IMR-90 (cell line): Measurements from ENCODE around the gene STRA8. TPM values are rescaled to one million over a fixed set of nuclear protein-coding genes. Genes with fewer than 3 reads are reported as not detected.

Experiments
- ATAC-seq: fragments of 200-7000 bp; cut with Tn5 transposase; 2 replicates; pipeline ENCODE4 v1.9.1; 2020; ENCODE audit warnings: low read depth, mild to moderate bottlenecking, moderate library complexity
- BruUV-seq: library from RNA; stranded (reverse); fragments of 400-500 nt; replicated peaks from 2 replicates; lab custom pipeline; 2021; lab: Mats Ljungman, UMichigan
- CTCF ChIA-PET: fragments of 300-600 bp; formaldehyde crosslinking; extraction: SDS; loops from one replicate; lab custom pipeline; 2021; ENCODE audit warnings: antibody characterized with exemption; lab: Yijun Ruan, JAX
- POLR2A ChIA-PET: fragments of 300-600 bp; sonication (Branson Sonifier 250); formaldehyde crosslinking; loops from one replicate; lab custom pipeline; 2022; ENCODE audit warnings: antibody characterized with exemption; ENCODE audit not compliant: unreplicated experiment; lab: Charles Lee
- DNase-seq: peaks from one replicate; pipeline ENCODE4 v3.0.0; 2013
- H2AFZ ChIP-seq: replicated peaks from 2 replicates; pipeline ENCODE3; 2013; ENCODE audit warnings: low read length, mild to moderate bottlenecking; ENCODE audit not compliant: poor library complexity
- H2AK5ac ChIP-seq: 2 replicates; pipeline ENCODE4 v1.6.1; 2013; ENCODE audit warnings: low read depth, low read length, inconsistent platforms
- H2AK9ac ChIP-seq: replicated peaks from 2 replicates; pipeline ENCODE3; 2013; ENCODE audit warnings: mild to moderate bottlenecking, low read depth, low read length, moderate library complexity; ENCODE audit not compliant: poor library complexity
- H2BK120ac ChIP-seq: 2 replicates; pipeline ENCODE4 v1.6.1; 2013; ENCODE audit warnings: low read depth, low read length, inconsistent platforms
- H2BK15ac ChIP-seq: 3 replicates; pipeline ENCODE4 v1.6.1; 2013; ENCODE audit warnings: low read depth, low read length, inconsistent platforms
- H2BK20ac ChIP-seq: 2 replicates; pipeline ENCODE4 v1.6.1; 2013; ENCODE audit warnings: low read depth, mild to moderate bottlenecking, inconsistent platforms, low read length, moderate library complexity
- H2BK5ac ChIP-seq: 2 replicates; pipeline ENCODE4 v1.6.1; 2013; ENCODE audit warnings: mild to moderate bottlenecking, low read depth, low read length, inconsistent platforms; ENCODE audit not compliant: poor library complexity, severe bottlenecking
- H3K14ac ChIP-seq: replicated peaks from 2 replicates; pipeline ENCODE4 v1.6.1; 2013; ENCODE audit warnings: low read depth, low read length, inconsistent platforms
- H3K18ac ChIP-seq: 2 replicates; pipeline ENCODE4 v1.6.1; 2013; ENCODE audit warnings: low read depth, low read length, control low read depth
- H3K23ac ChIP-seq: 2 replicates; pipeline ENCODE4 v1.6.1; 2013; ENCODE audit warnings: low read depth, low read length, inconsistent platforms
- H3K27ac ChIP-seq: 2 replicates; pipeline ENCODE4 v1.5.1; 2013; ENCODE audit warnings: mild to moderate bottlenecking, control low read depth, low read length; ENCODE audit not compliant: insufficient read depth
- H3K27me3 ChIP-seq: 2 replicates; pipeline ENCODE4 v1.6.1; 2013; ENCODE audit warnings: low read length; ENCODE audit not compliant: control insufficient read depth, insufficient read depth
- H3K36me3 ChIP-seq: 2 replicates; pipeline ENCODE4 v1.6.1; 2013; ENCODE audit warnings: low read length, mixed read lengths; ENCODE audit not compliant: control insufficient read depth, insufficient read depth
- H3K4ac ChIP-seq: 2 replicates; pipeline ENCODE4 v1.6.1; 2013; ENCODE audit warnings: low read depth, low read length, inconsistent platforms
- H3K4me1 ChIP-seq: 2 replicates; pipeline ENCODE4 v1.6.1; 2013; ENCODE audit warnings: low read length, mixed read lengths; ENCODE audit not compliant: control insufficient read depth, insufficient read depth
- H3K4me2 ChIP-seq: 2 replicates; pipeline ENCODE4 v1.6.1; 2013; ENCODE audit warnings: low read depth, mild to moderate bottlenecking, control low read depth, low read length, moderate library complexity
- H3K4me3 ChIP-seq: 2 replicates; pipeline ENCODE4 v1.5.1; 2013; ENCODE audit warnings: low read depth, mild to moderate bottlenecking, control low read depth, low read length, moderate library complexity; ENCODE audit not compliant: insufficient read depth
- H3K56ac ChIP-seq: 2 replicates; pipeline ENCODE4 v1.6.1; 2013; ENCODE audit warnings: low read length, inconsistent platforms; ENCODE audit not compliant: insufficient read depth; ENCODE audit errors: extremely low read depth
- H3K79me1 ChIP-seq, 2 experiments: 2 replicates each; pipeline ENCODE4 v1.6.1; 2013; ENCODE audit warnings: low read length in 2 of 2, inconsistent platforms in 1 of 2, low read depth in 1 of 2
- H3K9ac ChIP-seq: 2 replicates; pipeline ENCODE4 v1.6.1; 2013; ENCODE audit warnings: low read depth, low read length, control low read depth
- H3K9me1 ChIP-seq: 2 replicates; pipeline ENCODE4 v1.6.1; 2013; ENCODE audit warnings: low read length, inconsistent platforms; ENCODE audit not compliant: insufficient read depth
- H3K9me3 ChIP-seq: 2 replicates; pipeline ENCODE4 v1.6.1; 2013; ENCODE audit warnings: low read length; ENCODE audit not compliant: control insufficient read depth, insufficient read depth
- H4K20me1 ChIP-seq: 2 replicates; pipeline ENCODE4 v1.6.1; 2013; ENCODE audit warnings: low read length, inconsistent platforms; ENCODE audit not compliant: insufficient read depth
- H4K5ac ChIP-seq: 2 replicates; pipeline ENCODE4 v1.6.1; 2013; ENCODE audit warnings: mild to moderate bottlenecking, low read depth, low read length, control low read depth
- H4K8ac ChIP-seq, 2 experiments: 2 replicates each; pipeline ENCODE4 v1.6.1; 2013; ENCODE audit warnings: low read depth in 2 of 2, low read length in 2 of 2, control low read depth in 1 of 2, inconsistent platforms in 1 of 2
- H4K91ac ChIP-seq: 2 replicates; pipeline ENCODE4 v1.6.1; 2013; ENCODE audit warnings: low read depth, low read length, inconsistent platforms; ENCODE audit not compliant: insufficient read depth
- BHLHE40 ChIP-seq: fragments of 150-350 bp; IDR thresholded peaks from 2 replicates; pipeline ENCODE4 v1.6.1; 2016; ENCODE audit warnings: mild to moderate bottlenecking, low read depth, low read length
- FOS ChIP-seq: fragments of 150-350 bp; IDR thresholded peaks from 2 replicates; pipeline ENCODE4 v1.6.1; 2016; ENCODE audit warnings: low read depth, low read length
- SMC3 ChIP-seq: fragments of 150-350 bp; IDR thresholded peaks from 2 replicates; pipeline ENCODE4 v1.6.1; 2016; ENCODE audit warnings: low read depth, mild to moderate bottlenecking, antibody characterized with exemption, low read length, moderate library complexity
- WGBS, 2 experiments: methylation state at CpG; one replicate each; pipeline versions ENCODE4 v1.1.5 to v1.1.7; 2013; ENCODE audit warnings: missing lambda C conversion rate in 2 of 2; ENCODE audit not compliant: insufficient read length in 1 of 2; ENCODE audit errors: extremely low coverage in 2 of 2; 5-methylcytosine and 5-hydroxymethylcytosine counted together
- dilution Hi-C: fragments of 300-500 bp; cut with HindIII; formaldehyde crosslinking; loops from one replicate; pipeline ENCODE4 v1.14.3; 2018; ENCODE audit warnings: low sequenced_read_pairs; ENCODE audit not compliant: unreplicated experiment
- in situ Hi-C: fragments of 300-500 bp; cut with MboI; formaldehyde crosslinking; loops from 3 replicates; pipeline ENCODE4 v1.14.3; 2019; ENCODE audit warnings: low sequenced_read_pairs, inconsistent platforms, mixed read lengths
- intact Hi-C: fragments of 100-400 bp; cut with micrococcal nuclease; formaldehyde crosslinking; loops from 2 replicates; pipeline ENCODE4 v1.10.0; 2022
- polyA plus RNA-seq, 3 experiments: library from polyadenylated mRNA; depleted of rRNA; stranded (reverse); fragments of >200 nt; gene quantifications; 2 replicates each; pipeline ENCODE4 v1.2.3, GENCODE V29; 2012; ENCODE audit warnings: low replicate concordance in 1 of 3
- total RNA-seq: library from RNA; depleted of rRNA; stranded (reverse); fragments of >200 nt; gene quantifications from 2 replicates; pipeline ENCODE4 v1.2.3, GENCODE V29; 2012

STRA8 gene
- total and polyA plus RNA-seq, 2 of the 4 experiments (the other 2 are of a cell fraction), result not detected

DNA sequence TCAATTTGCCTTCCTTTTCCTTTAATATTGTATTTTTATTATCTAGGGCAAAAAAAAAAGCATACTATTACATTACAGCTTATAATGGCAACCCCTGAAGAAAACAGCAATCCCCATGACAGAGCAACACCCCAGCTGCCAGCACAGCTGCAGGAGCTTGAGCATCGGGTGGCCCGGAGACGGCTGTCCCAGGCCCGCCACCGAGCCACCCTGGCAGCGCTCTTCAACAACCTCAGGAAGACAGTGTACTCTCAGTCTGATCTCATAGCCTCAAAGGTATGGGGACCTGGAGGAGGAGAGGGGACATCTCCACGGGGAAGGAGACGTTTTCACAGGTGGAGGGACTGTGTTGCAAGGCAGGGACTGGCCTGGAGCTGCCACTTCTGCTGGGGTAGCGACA lies 6.8 kb downstream of the STRA8 start:
- H2AFZ ChIP-seq, result no peak overlapping the region
- 20% methylated on average over 1 of the region's 9 CpGs; no CpG with 5 or more reads in 1 of the 2 experiments for WGBS, 2 experiments
- H3K56ac ChIP-seq, result no peak overlapping the region
- H3K4me2 ChIP-seq, result no peak overlapping the region
- H2BK15ac ChIP-seq, result no peak overlapping the region
- no peak overlapping the region for H3K27ac ChIP-seq
- H3K4ac ChIP-seq, result no peak overlapping the region
- no peak overlapping the region for H2BK20ac ChIP-seq
- peaks cover 35% of the 10 kb centered on the region for H3K27me3 ChIP-seq
- H3K36me3 ChIP-seq, result no peaks in the 10 kb centered on the region
- H3K9ac ChIP-seq, result no peak overlapping the region
- no peak overlapping the region for H3K18ac ChIP-seq
- no peaks in the 10 kb centered on the region for H3K79me1 ChIP-seq
- H2AK5ac ChIP-seq, result no peak overlapping the region
- ChIA-PET CTCF (no interaction called here), POLR2A (no interaction called here)
- no peak overlapping the region for H2BK120ac ChIP-seq
- H3K9me1 ChIP-seq, result no peaks in the 10 kb centered on the region
- no peaks in the 10 kb centered on the region for H4K20me1 ChIP-seq
- no peak overlapping the region for H4K91ac ChIP-seq
- dilution Hi-C loops, result no loop called here
- no peak overlapping the region for H3K23ac ChIP-seq
- in situ Hi-C loops, result no loop called here
- no peak overlapping the region for H2BK5ac ChIP-seq
- H4K8ac ChIP-seq, result no peak overlapping the region
- no peaks in the 10 kb centered on the region for H3K9me3 ChIP-seq
- TF ChIP-seq BHLHE40 (no peak), FOS (no peak), SMC3 (no peak)
- no peak for ATAC-seq
- H3K4me1 ChIP-seq, result no peaks in the 10 kb centered on the region
- no peak for DNase-seq
- H3K4me3 ChIP-seq, result no peak overlapping the region
- no TSS peak for BruUV-seq
- H2AK9ac ChIP-seq, result no peak overlapping the region
- H3K14ac ChIP-seq, result no peak overlapping the region
- H4K5ac ChIP-seq, result no peak overlapping the region
- intact Hi-C loops, result no loop called here
